IMR-90 (cell line): ENCODE data around the gene NPAS3. TPM values are rescaled to one million over a fixed set of nuclear protein-coding genes. Genes with fewer than 3 reads are reported as not detected.

Experiments used
- ATAC-seq: fragments of 200-7000 bp; cut with Tn5 transposase; 2 replicates; pipeline ENCODE4 v1.9.1; 2020; ENCODE audit warnings: low read depth, mild to moderate bottlenecking, moderate library complexity
- BruUV-seq: library from RNA; stranded (reverse); fragments of 400-500 nt; replicated peaks from 2 replicates; lab custom pipeline; 2021; lab: Mats Ljungman, UMichigan
- CTCF ChIA-PET: fragments of 300-600 bp; formaldehyde crosslinking; extraction: SDS; loops from one replicate; lab custom pipeline; 2021; ENCODE audit warnings: antibody characterized with exemption; lab: Yijun Ruan, JAX
- POLR2A ChIA-PET: fragments of 300-600 bp; sonication (Branson Sonifier 250); formaldehyde crosslinking; loops from one replicate; lab custom pipeline; 2022; ENCODE audit warnings: antibody characterized with exemption; ENCODE audit not compliant: unreplicated experiment; lab: Charles Lee
- DNase-seq: peaks from one replicate; pipeline ENCODE4 v3.0.0; 2013
- H2AFZ ChIP-seq: replicated peaks from 2 replicates; pipeline ENCODE3; 2013; ENCODE audit warnings: low read length, mild to moderate bottlenecking; ENCODE audit not compliant: poor library complexity
- H2AK5ac ChIP-seq: 2 replicates; pipeline ENCODE4 v1.6.1; 2013; ENCODE audit warnings: low read depth, low read length, inconsistent platforms
- H2AK9ac ChIP-seq: replicated peaks from 2 replicates; pipeline ENCODE3; 2013; ENCODE audit warnings: mild to moderate bottlenecking, low read depth, low read length, moderate library complexity; ENCODE audit not compliant: poor library complexity
- H2BK120ac ChIP-seq: 2 replicates; pipeline ENCODE4 v1.6.1; 2013; ENCODE audit warnings: low read depth, low read length, inconsistent platforms
- H2BK15ac ChIP-seq: 3 replicates; pipeline ENCODE4 v1.6.1; 2013; ENCODE audit warnings: low read depth, low read length, inconsistent platforms
- H2BK20ac ChIP-seq: 2 replicates; pipeline ENCODE4 v1.6.1; 2013; ENCODE audit warnings: low read depth, mild to moderate bottlenecking, inconsistent platforms, low read length, moderate library complexity
- H2BK5ac ChIP-seq: 2 replicates; pipeline ENCODE4 v1.6.1; 2013; ENCODE audit warnings: mild to moderate bottlenecking, low read depth, low read length, inconsistent platforms; ENCODE audit not compliant: poor library complexity, severe bottlenecking
- H3K14ac ChIP-seq: replicated peaks from 2 replicates; pipeline ENCODE4 v1.6.1; 2013; ENCODE audit warnings: low read depth, low read length, inconsistent platforms
- H3K18ac ChIP-seq: 2 replicates; pipeline ENCODE4 v1.6.1; 2013; ENCODE audit warnings: low read depth, low read length, control low read depth
- H3K23ac ChIP-seq: 2 replicates; pipeline ENCODE4 v1.6.1; 2013; ENCODE audit warnings: low read depth, low read length, inconsistent platforms
- H3K27ac ChIP-seq: 2 replicates; pipeline ENCODE4 v1.5.1; 2013; ENCODE audit warnings: mild to moderate bottlenecking, control low read depth, low read length; ENCODE audit not compliant: insufficient read depth
- H3K27me3 ChIP-seq: 2 replicates; pipeline ENCODE4 v1.6.1; 2013; ENCODE audit warnings: low read length; ENCODE audit not compliant: control insufficient read depth, insufficient read depth
- H3K36me3 ChIP-seq: 2 replicates; pipeline ENCODE4 v1.6.1; 2013; ENCODE audit warnings: low read length, mixed read lengths; ENCODE audit not compliant: control insufficient read depth, insufficient read depth
- H3K4ac ChIP-seq: 2 replicates; pipeline ENCODE4 v1.6.1; 2013; ENCODE audit warnings: low read depth, low read length, inconsistent platforms
- H3K4me1 ChIP-seq: 2 replicates; pipeline ENCODE4 v1.6.1; 2013; ENCODE audit warnings: low read length, mixed read lengths; ENCODE audit not compliant: control insufficient read depth, insufficient read depth
- H3K4me2 ChIP-seq: 2 replicates; pipeline ENCODE4 v1.6.1; 2013; ENCODE audit warnings: low read depth, mild to moderate bottlenecking, control low read depth, low read length, moderate library complexity
- H3K4me3 ChIP-seq: 2 replicates; pipeline ENCODE4 v1.5.1; 2013; ENCODE audit warnings: low read depth, mild to moderate bottlenecking, control low read depth, low read length, moderate library complexity; ENCODE audit not compliant: insufficient read depth
- H3K56ac ChIP-seq: 2 replicates; pipeline ENCODE4 v1.6.1; 2013; ENCODE audit warnings: low read length, inconsistent platforms; ENCODE audit not compliant: insufficient read depth; ENCODE audit errors: extremely low read depth
- H3K79me1 ChIP-seq, 2 experiments: 2 replicates each; pipeline ENCODE4 v1.6.1; 2013; ENCODE audit warnings: low read length in 2 of 2, inconsistent platforms in 1 of 2, low read depth in 1 of 2
- H3K9ac ChIP-seq: 2 replicates; pipeline ENCODE4 v1.6.1; 2013; ENCODE audit warnings: low read depth, low read length, control low read depth
- H3K9me1 ChIP-seq: 2 replicates; pipeline ENCODE4 v1.6.1; 2013; ENCODE audit warnings: low read length, inconsistent platforms; ENCODE audit not compliant: insufficient read depth
- H3K9me3 ChIP-seq: 2 replicates; pipeline ENCODE4 v1.6.1; 2013; ENCODE audit warnings: low read length; ENCODE audit not compliant: control insufficient read depth, insufficient read depth
- H4K20me1 ChIP-seq: 2 replicates; pipeline ENCODE4 v1.6.1; 2013; ENCODE audit warnings: low read length, inconsistent platforms; ENCODE audit not compliant: insufficient read depth
- H4K5ac ChIP-seq: 2 replicates; pipeline ENCODE4 v1.6.1; 2013; ENCODE audit warnings: mild to moderate bottlenecking, low read depth, low read length, control low read depth
- H4K8ac ChIP-seq, 2 experiments: 2 replicates each; pipeline ENCODE4 v1.6.1; 2013; ENCODE audit warnings: low read depth in 2 of 2, low read length in 2 of 2, control low read depth in 1 of 2, inconsistent platforms in 1 of 2
- H4K91ac ChIP-seq: 2 replicates; pipeline ENCODE4 v1.6.1; 2013; ENCODE audit warnings: low read depth, low read length, inconsistent platforms; ENCODE audit not compliant: insufficient read depth
- ELK1 ChIP-seq: fragments of 150-350 bp; IDR thresholded peaks from 2 replicates; pipeline ENCODE4 v1.6.1; 2016; ENCODE audit warnings: low read depth, mild to moderate bottlenecking, low read length, moderate library complexity, borderline replicate concordance
- FOS ChIP-seq: fragments of 150-350 bp; IDR thresholded peaks from 2 replicates; pipeline ENCODE4 v1.6.1; 2016; ENCODE audit warnings: low read depth, low read length
- MAZ ChIP-seq: IDR thresholded peaks from 2 replicates; pipeline ENCODE4 v1.6.1; 2012; ENCODE audit warnings: low read depth, mild to moderate bottlenecking, low read length, improper control_type of control experiment, moderate library complexity, borderline replicate concordance
- MXI1 ChIP-seq: IDR thresholded peaks from 2 replicates; pipeline ENCODE4 v1.6.1; 2012; ENCODE audit warnings: low read depth, mild to moderate bottlenecking, low read length, moderate library complexity, borderline replicate concordance
- NFE2L2 ChIP-seq: fragments of 150-350 bp; IDR thresholded peaks from 2 replicates; pipeline ENCODE4 v1.6.1; 2016; ENCODE audit warnings: low read depth, mild to moderate bottlenecking, low read length
- RAD21 ChIP-seq: IDR thresholded peaks from 2 replicates; pipeline ENCODE4 v1.6.1; 2012; ENCODE audit warnings: low read length, improper control_type of control experiment
- WGBS, 2 experiments: methylation state at CpG; one replicate each; pipeline versions ENCODE4 v1.1.5 to v1.1.7; 2013; ENCODE audit warnings: missing lambda C conversion rate in 2 of 2; ENCODE audit not compliant: insufficient read length in 1 of 2; ENCODE audit errors: extremely low coverage in 2 of 2; 5-methylcytosine and 5-hydroxymethylcytosine counted together
- dilution Hi-C: fragments of 300-500 bp; cut with HindIII; formaldehyde crosslinking; loops from one replicate; pipeline ENCODE4 v1.14.3; 2018; ENCODE audit warnings: low sequenced_read_pairs; ENCODE audit not compliant: unreplicated experiment
- in situ Hi-C: fragments of 300-500 bp; cut with MboI; formaldehyde crosslinking; loops from 3 replicates; pipeline ENCODE4 v1.14.3; 2019; ENCODE audit warnings: low sequenced_read_pairs, inconsistent platforms, mixed read lengths
- intact Hi-C: fragments of 100-400 bp; cut with micrococcal nuclease; formaldehyde crosslinking; loops from 2 replicates; pipeline ENCODE4 v1.10.0; 2022
- polyA plus RNA-seq, 3 experiments: library from polyadenylated mRNA; depleted of rRNA; stranded (reverse); fragments of >200 nt; gene quantifications; 2 replicates each; pipeline ENCODE4 v1.2.3, GENCODE V29; 2012; ENCODE audit warnings: low replicate concordance in 1 of 3
- total RNA-seq: library from RNA; depleted of rRNA; stranded (reverse); fragments of >200 nt; gene quantifications from 2 replicates; pipeline ENCODE4 v1.2.3, GENCODE V29; 2012

The NPAS3 gene
- total and polyA plus RNA-seq, 2 of the 4 experiments (the other 2 are of a cell fraction), result not detected

- Histone ChIP-seq H3K18ac (no peak overlapping the region), H2AFZ (no peak overlapping the region), H3K4me3 (no peak overlapping the region), H3K9me1 (no peaks in the 10 kb centered on the region), H2BK20ac (no peak overlapping the region), H4K8ac (no peak overlapping the region), H3K9ac (no peak overlapping the region), H4K20me1 (no peaks in the 10 kb centered on the region), H3K4ac (no peak overlapping the region), H2AK5ac (no peak overlapping the region), H3K9me3 (no peaks in the 10 kb centered on the region), H2BK5ac (no peak overlapping the region), H3K27ac (no peak overlapping the region), H2BK120ac (no peak overlapping the region), H3K4me1 (no peaks in the 10 kb centered on the region), H4K5ac (no peak overlapping the region), H3K27me3 (no peaks in the 10 kb centered on the region), H3K36me3 (no peaks in the 10 kb centered on the region), H3K14ac (no peak overlapping the region), H2AK9ac (no peak overlapping the region), H3K23ac (no peak overlapping the region), H3K56ac (no peak overlapping the region), H3K79me1 (no peaks in the 10 kb centered on the region), H2BK15ac (no peak overlapping the region), H4K91ac (no peak overlapping the region), H3K4me2 (no peak overlapping the region)
- DNase-seq (no peak), ATAC-seq (no peak)
- in situ Hi-C loops (no loop called here), intact Hi-C loops (no loop called here), dilution Hi-C loops (no loop called here)
- no TSS peak for BruUV-seq
- 24% methylated on average over 4 of the region's 7 CpGs; no CpG with 5 or more reads in 1 of the 2 experiments for WGBS, 2 experiments
- POLR2A ChIA-PET, result no interaction called here
- CTCF ChIA-PET, result no interaction called here
- no peak for TF ChIP-seq MAZ
- TF ChIP-seq ELK1, result no peak
- no peak for TF ChIP-seq FOS
- no peak for TF ChIP-seq NFE2L2
- TF ChIP-seq RAD21, result no peak
- TF ChIP-seq MXI1, result no peak
These were observed 793.5 kb downstream of the NPAS3 start for GRCh38 chr14:33732175-33732574.
